GM12878 (cell line): ENCODE measurements around the gene RAB3B. TPM values are rescaled to one million over a fixed set of nuclear protein-coding genes. Genes with fewer than 3 reads are reported as not detected.

Experiments used
- ATAC-seq: fragments of 200-7000 bp; cut with Tn5 transposase; 3 replicates; pipeline ENCODE4 v1.9.1; 2020; ENCODE audit warnings: mild to moderate bottlenecking, moderate library complexity
- BruUV-seq: library from RNA; stranded (reverse); fragments of 400-500 nt; replicated peaks from 2 replicates; lab custom pipeline; 2021; lab: Mats Ljungman, UMichigan
- CTCF ChIA-PET: fragments of 300-600 bp; sonication (Branson Sonifier 250); formaldehyde crosslinking; extraction: SDS; loops from one replicate; lab custom pipeline; 2021; ENCODE audit warnings: inconsistent platforms; lab: Yijun Ruan, JAX
- POLR2A ChIA-PET: fragments of 350-600 bp; formaldehyde crosslinking; extraction: SDS; loops from one replicate; lab custom pipeline; 2021; ENCODE audit warnings: inconsistent platforms; lab: Charles Lee
- RAD21 ChIA-PET: fragments of 300-600 bp; sonication (Branson Sonifier 250); formaldehyde crosslinking; loops from one replicate; lab custom pipeline; 2023; ENCODE audit warnings: antibody characterized with exemption; ENCODE audit not compliant: unreplicated experiment; lab: Charles Lee
- SMC1A ChIA-PET: fragments of 300-600 bp; sonication (Branson Sonifier 250); formaldehyde crosslinking; loops from one replicate; lab custom pipeline; 2023; ENCODE audit not compliant: unreplicated experiment, uncharacterized antibody; lab: Charles Lee
- DNase-seq: peaks from one replicate; pipeline ENCODE4 v3.0.0-alpha.2; 2011; ENCODE audit warnings: low read depth, low spot score
- FAIRE-seq: peaks from 3 replicates; lab custom pipeline; 2011; peaks lifted over from hg19 to GRCh38; lab: Jason Lieb, UNC
- H2AFZ ChIP-seq: 2 replicates; pipeline ENCODE4 v1.6.0; 2011; ENCODE audit warnings: low read depth, low read length, control low read depth; ENCODE audit not compliant: control insufficient read depth
- H3K27ac ChIP-seq: 2 replicates; pipeline ENCODE4 v1.5.1; 2011; ENCODE audit warnings: control low read depth; ENCODE audit not compliant: control insufficient read depth, insufficient read depth
- H3K27me3 ChIP-seq, 2 experiments: replicated peaks in 1 of 2; 2 replicates each; pipeline versions ENCODE4 v1.6.0 to v1.6.1; 2011; ENCODE audit warnings: low read length in 1 of 2; ENCODE audit not compliant: control insufficient read depth in 2 of 2, insufficient read depth in 2 of 2
- H3K36me3 ChIP-seq, 2 experiments: 2 replicates each; pipeline ENCODE4 v1.5.1; 2011; ENCODE audit warnings: low read length in 1 of 2; ENCODE audit not compliant: control insufficient read depth in 2 of 2, insufficient read depth in 2 of 2
- H3K4me1 ChIP-seq: 2 replicates; pipeline ENCODE4 v1.6.1; 2011; ENCODE audit warnings: mild to moderate bottlenecking, low read length, moderate library complexity, mixed read lengths; ENCODE audit not compliant: control insufficient read depth, insufficient read depth
- H3K4me2 ChIP-seq: 2 replicates; pipeline ENCODE4 v1.6.0; 2011; ENCODE audit warnings: control low read depth; ENCODE audit not compliant: control insufficient read depth, insufficient read depth
- H3K4me3 ChIP-seq: fragments of 200-600 bp; sonication (generic); 2 replicates; pipeline ENCODE4 v1.5.1; 2016
- H3K79me2 ChIP-seq: 2 replicates; pipeline ENCODE4 v1.6.0; 2011; ENCODE audit warnings: low read length; ENCODE audit not compliant: control insufficient read depth, insufficient read depth
- H3K9ac ChIP-seq: 2 replicates; pipeline ENCODE4 v1.8.0; 2011; ENCODE audit warnings: low read length, control low read depth, mixed read lengths; ENCODE audit not compliant: control insufficient read depth, insufficient read depth
- H3K9me3 ChIP-seq: replicated peaks from 3 replicates; pipeline ENCODE4 v1.5.1; 2011; ENCODE audit warnings: mild to moderate bottlenecking, low read length; ENCODE audit not compliant: control insufficient read depth, insufficient read depth
- H4K20me1 ChIP-seq: 2 replicates; pipeline ENCODE4 v1.6.0; 2011; ENCODE audit not compliant: control insufficient read depth, insufficient read depth
- ASH2L ChIP-seq: fragments of 300-600, 200-600 bp; sonication (generic); IDR thresholded peaks from 2 replicates; pipeline ENCODE4 v1.6.1; 2017; ENCODE audit warnings: low read depth, mild to moderate bottlenecking, borderline replicate concordance
- BCLAF1 ChIP-seq: fragments of 450-650 bp; IDR thresholded peaks from 2 replicates; pipeline ENCODE4 v1.6.1; 2017; ENCODE audit warnings: antibody characterized with exemption, mild to moderate bottlenecking, moderate library complexity
- CBX5 ChIP-seq: sonication (generic); IDR thresholded peaks from 2 replicates; pipeline ENCODE4 v1.6.1; 2016; ENCODE audit warnings: low read depth, moderate library complexity, mild to moderate bottlenecking, inconsistent platforms
- CHD2 ChIP-seq: IDR thresholded peaks from 2 replicates; pipeline ENCODE4 v1.6.1; 2011; ENCODE audit warnings: low read depth, low read length, improper control_type of control experiment, borderline replicate concordance
- CREM ChIP-seq: IDR thresholded peaks from 2 replicates; pipeline ENCODE4 v1.6.1; 2014; ENCODE audit warnings: antibody characterized with exemption, low read depth
- E2F4 ChIP-seq: IDR thresholded peaks from 2 replicates; pipeline ENCODE4 v1.6.1; 2012; ENCODE audit warnings: low read depth, low read length, improper control_type of control experiment
- EP300 ChIP-seq, 2 experiments: fragments of 150-350 bp in 1 of 2; IDR thresholded peaks; 2 replicates each; pipeline ENCODE4 v1.6.1; 2011 to 2012; ENCODE audit warnings: low read depth in 2 of 2, low read length in 2 of 2, borderline replicate concordance in 1 of 2, improper control_type of control experiment in 1 of 2, inconsistent platforms in 1 of 2; ENCODE audit not compliant: control insufficient read depth in 1 of 2
- IKZF2 ChIP-seq, 2 experiments: fragments of 450-650 bp; IDR thresholded peaks; 2 replicates each; pipeline ENCODE4 v1.6.1; 2017; ENCODE audit warnings: mild to moderate bottlenecking in 2 of 2, moderate library complexity in 2 of 2
- MEF2B ChIP-seq: fragments of 450-650 bp; IDR thresholded peaks from 2 replicates; pipeline ENCODE4 v1.6.1; 2018; ENCODE audit warnings: mild to moderate bottlenecking, moderate library complexity; ENCODE audit not compliant: partially characterized antibody, poor library complexity, severe bottlenecking
- MTA2 ChIP-seq: fragments of 450-650 bp; IDR thresholded peaks from 2 replicates; pipeline ENCODE4 v1.6.1; 2016; ENCODE audit warnings: low read depth, mild to moderate bottlenecking, moderate library complexity
- NR2F1 ChIP-seq: fragments of 450-650 bp; conservative IDR thresholded peaks from 2 replicates; pipeline ENCODE4 v1.6.1; 2017; ENCODE audit warnings: mild to moderate bottlenecking
- PKNOX1 ChIP-seq: fragments of 450-650 bp; IDR thresholded peaks from 2 replicates; pipeline ENCODE4 v1.6.1; 2016; ENCODE audit warnings: mild to moderate bottlenecking
- POLR2A ChIP-seq: IDR thresholded peaks from 2 replicates; pipeline ENCODE4 v1.6.1; 2011; ENCODE audit warnings: low read depth, mild to moderate bottlenecking, low read length
- POLR2AphosphoS2 ChIP-seq: IDR thresholded peaks from 2 replicates; pipeline ENCODE4 v1.6.1; 2011; ENCODE audit warnings: low read depth, mild to moderate bottlenecking, low read length, improper control_type of control experiment, moderate library complexity
- SMARCA5 ChIP-seq: fragments of 450-650 bp; IDR thresholded peaks from 2 replicates; pipeline ENCODE4 v1.6.1; 2017; ENCODE audit warnings: mild to moderate bottlenecking
- SMC3 ChIP-seq: IDR thresholded peaks from 2 replicates; pipeline ENCODE4 v1.6.1; 2011; ENCODE audit warnings: low read length, improper control_type of control experiment, borderline replicate concordance
- WGBS: methylation state at CpG from one replicate; pipeline ENCODE4 v1.1.6; 2016; ENCODE audit warnings: low lambda C conversion rate; ENCODE audit not compliant: insufficient replicate concordance, insufficient coverage; ENCODE audit errors: missing lambda C conversion rate; 5-methylcytosine and 5-hydroxymethylcytosine counted together
- in situ Hi-C: fragments of 300-500 bp; cut with MboI; formaldehyde crosslinking; loops from 9 replicates; pipeline ENCODE4 v1.14.3; 2018; ENCODE audit warnings: mixed read lengths
- intact Hi-C: fragments of 100-400 bp; cut with micrococcal nuclease; formaldehyde crosslinking; loops from one replicate; pipeline ENCODE4 v1.14.2; 2022; ENCODE audit not compliant: unreplicated experiment
- polyA plus RNA-seq, 11 experiments: library from polyadenylated mRNA; depleted of rRNA in 4 of 11; unstranded in 6 of 11; stranded (reverse) in 5 of 11; fragments of >200 nt; fragmentation: Nextera tagmentation in 4 of 11; fragmentation: Illumina TruSeq in 1 of 11; extraction: Ambion mirVana in 4 of 11; extraction: Trizol in 1 of 11; gene quantifications; 1 replicate in 1 of 11; 2 replicates in 10 of 11; pipeline versions ENCODE4 v1.2.1 to v1.2.3, GENCODE V29; 2011 to 2016; ENCODE audit warnings: inconsistent platforms in 2 of 11, missing spikeins in 2 of 11, low read depth in 1 of 11
- total RNA-seq, 4 experiments: library from RNA; depleted of rRNA in 3 of 4; stranded (reverse); fragments of >200 nt in 3 of 4; fragmentation: Illumina TruSeq in 1 of 4; extraction: Trizol in 1 of 4; gene quantifications; 2 replicates each; pipeline versions ENCODE4 v1.2.1 to v1.2.3, GENCODE V29; 2013 to 2021

Gene RAB3B
- total and polyA plus RNA-seq, 10 of the 15 experiments (the other 5 are each of a cell fraction or from before 2014, with no cell fraction given) = 0.05 to 0.32 (median 0.24) TPM

GRCh38 chr1:51961231-51961630 is 29.3 kb downstream of the RAB3B start (continued):
- TF ChIP-seq SMARCA5 = no peak
- TF ChIP-seq ASH2L = no peak
- TF ChIP-seq CBX5 = no peak
- TF ChIP-seq POLR2AphosphoS2 = no peak
- TF ChIP-seq POLR2A = no peak
- no peak for TF ChIP-seq CREM
- TF ChIP-seq NR2F1 = peak; percentile 37; the same call in 1 of the 2 replicates
- TF ChIP-seq IKZF2 (IDR thresholded peaks at IDR 0.05) = peak; percentile 68 to 70; a peak in 2 of 4 replicates

GRCh38 chr1:51960262-51960661 is 30.2 kb downstream of the RAB3B start:
- Histone ChIP-seq H3K4me3 (no peak overlapping the region), H3K79me2 (no peaks in the 10 kb centered on the region), H3K9me3 (no peaks in the 10 kb centered on the region), H3K27ac (no peak overlapping the region), H4K20me1 (no peaks in the 10 kb centered on the region), H3K9ac (no peak overlapping the region), H3K36me3 (no peaks in the 10 kb centered on the region), H3K4me2 (no peak overlapping the region), H3K4me1 (peaks cover 43% of the 10 kb centered on the region), H2AFZ (no peak overlapping the region), H3K27me3 (no peaks in the 10 kb centered on the region)
- in situ Hi-C loops = no loop called here
- intact Hi-C loops = no loop called here
- ChIA-PET SMC1A (interaction anchor here (1.1 to 2.8 kb wide), 8 partner anchors 8 to 61 kb away, joined by 3 to 14 read pairs (median 4); no protein-coding TSS in a partner anchor), RAD21 (interaction anchor here (1.2 to 1.9 kb wide), 4 partner anchors 10 to 64 kb away, joined by 6 to 8 read pairs (median 6); no protein-coding TSS in a partner anchor), CTCF (interaction anchor here (0.8 to 3.8 kb wide), 5 partner anchors 8 to 41 kb away, joined by 3 to 22 read pairs (median 4); no protein-coding TSS in a partner anchor), POLR2A (interaction anchor here (0.5 to 1.5 kb wide), 4 partner anchors 10 to 34 kb away, joined by 4 to 6 read pairs (median 4); no protein-coding TSS in a partner anchor)
- ATAC-seq (peak; percentile 7; the same call in 2 of the 3 replicates), DNase-seq (no peak), FAIRE-seq (no peak)
- WGBS = 100% methylated on average over 2 of the region's 3 CpGs
- no TSS peak for BruUV-seq
- TF ChIP-seq E2F4 (no peak), BCLAF1 (no peak), MEF2B (peak; percentile 72), SMC3 (no peak), PKNOX1 (no peak), MTA2 (peak; percentile 27; the same call in 1 of the 2 replicates), NR2F1 (peak; percentile 86), CHD2 (peak; percentile 46; the same call in 1 of the 2 replicates), EP300 (IDR thresholded peaks at IDR 0.05; ENCODE audit: borderline replicate concordance in 1 of 2, control insufficient read depth in 1 of 2, low read depth in 2 of 2, low read length in 2 of 2) (peak in 1 of 2 experiments; percentile 37; a peak in 1 of 4 replicates)
